ENCODE measurements around the gene OR2T11. TPM values are rescaled to one million over a fixed set of nuclear protein-coding genes. Genes with fewer than 3 reads are reported as not detected.
A peak's percentile ranks its signal among the peaks of the same experiment; 100 is the strongest.

The OR2T11 gene
- total RNA-seq, 1 donor from 2014 or later, result not detected

DNA sequence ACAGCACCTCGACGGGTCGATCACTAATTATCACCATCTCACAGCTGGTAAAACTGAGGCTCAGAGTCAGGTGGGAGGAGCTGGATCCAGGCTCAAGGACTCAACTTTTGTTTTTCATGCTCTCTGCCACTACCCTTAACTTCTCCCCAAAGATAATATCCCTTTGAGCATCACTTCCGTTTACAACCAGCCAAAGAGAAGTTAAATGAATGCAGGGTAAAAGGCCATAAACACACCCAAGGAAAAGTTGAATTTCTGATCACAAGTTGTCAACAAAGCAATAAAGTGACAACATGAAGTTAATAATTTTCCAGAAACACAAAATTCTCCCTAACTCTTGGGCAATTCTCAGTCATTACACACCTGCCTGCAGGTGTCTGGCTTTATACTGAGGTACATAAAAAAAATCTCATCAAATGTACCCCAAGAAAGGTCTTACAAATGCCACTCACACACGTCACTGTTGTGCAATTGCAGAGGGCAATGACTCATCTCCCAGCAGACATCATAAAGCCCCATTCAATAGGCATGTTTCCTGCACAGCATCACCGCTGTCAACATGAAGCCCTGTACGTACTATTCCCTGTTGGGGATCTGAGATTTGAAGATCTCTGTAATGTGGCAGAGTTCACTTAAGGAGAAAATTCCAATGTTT, 3.4 kb downstream of the OR2T11 start:
- H3K4me1 Mint-ChIP-seq, result no peaks in the 10 kb centered on the region
- no peaks in the 10 kb centered on the region for H3K36me3 Mint-ChIP-seq (ENCODE audit: low read depth)
- no peak overlapping the region for H3K4me3 Mint-ChIP-seq
- H3K27ac Mint-ChIP-seq, result no peak overlapping the region
- no peaks in the 10 kb centered on the region for H3K9me3 Mint-ChIP-seq
- intact Hi-C loops (cut with micrococcal nuclease), result no loop called here
- no peaks in the 10 kb centered on the region for H3K27me3 Mint-ChIP-seq
- DNase-seq, result no peak

DNA sequence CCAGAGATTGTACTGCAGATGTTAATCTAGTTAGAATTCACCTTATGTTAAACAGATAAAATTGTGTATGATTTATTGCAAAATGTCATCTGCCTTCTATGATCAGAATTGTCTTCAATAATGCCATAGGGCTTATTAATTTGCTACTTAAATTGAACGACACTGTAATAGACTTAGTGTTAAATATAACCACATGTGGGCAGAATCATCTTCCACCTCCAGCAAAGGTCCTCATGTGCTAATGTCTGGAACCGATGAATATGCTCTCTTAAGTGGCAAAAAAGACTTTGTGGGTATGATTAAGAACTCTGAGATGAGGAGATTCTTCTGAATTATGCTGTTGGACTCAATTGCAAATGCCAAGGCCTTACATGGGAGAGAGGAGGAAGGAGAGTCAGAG, 4.3 kb downstream of the OR2T11 start:
- H3K27me3 Mint-ChIP-seq, result no peaks in the 10 kb centered on the region
- intact Hi-C loops (cut with micrococcal nuclease), result no loop called here
- DNase-seq, result no peak
- no peaks in the 10 kb centered on the region for H3K4me1 Mint-ChIP-seq
- H3K27ac Mint-ChIP-seq, result no peak overlapping the region
- no peaks in the 10 kb centered on the region for H3K36me3 Mint-ChIP-seq (ENCODE audit: low read depth)
- H3K4me3 Mint-ChIP-seq, result no peak overlapping the region
- H3K9me3 Mint-ChIP-seq, result no peaks in the 10 kb centered on the region

DNA sequence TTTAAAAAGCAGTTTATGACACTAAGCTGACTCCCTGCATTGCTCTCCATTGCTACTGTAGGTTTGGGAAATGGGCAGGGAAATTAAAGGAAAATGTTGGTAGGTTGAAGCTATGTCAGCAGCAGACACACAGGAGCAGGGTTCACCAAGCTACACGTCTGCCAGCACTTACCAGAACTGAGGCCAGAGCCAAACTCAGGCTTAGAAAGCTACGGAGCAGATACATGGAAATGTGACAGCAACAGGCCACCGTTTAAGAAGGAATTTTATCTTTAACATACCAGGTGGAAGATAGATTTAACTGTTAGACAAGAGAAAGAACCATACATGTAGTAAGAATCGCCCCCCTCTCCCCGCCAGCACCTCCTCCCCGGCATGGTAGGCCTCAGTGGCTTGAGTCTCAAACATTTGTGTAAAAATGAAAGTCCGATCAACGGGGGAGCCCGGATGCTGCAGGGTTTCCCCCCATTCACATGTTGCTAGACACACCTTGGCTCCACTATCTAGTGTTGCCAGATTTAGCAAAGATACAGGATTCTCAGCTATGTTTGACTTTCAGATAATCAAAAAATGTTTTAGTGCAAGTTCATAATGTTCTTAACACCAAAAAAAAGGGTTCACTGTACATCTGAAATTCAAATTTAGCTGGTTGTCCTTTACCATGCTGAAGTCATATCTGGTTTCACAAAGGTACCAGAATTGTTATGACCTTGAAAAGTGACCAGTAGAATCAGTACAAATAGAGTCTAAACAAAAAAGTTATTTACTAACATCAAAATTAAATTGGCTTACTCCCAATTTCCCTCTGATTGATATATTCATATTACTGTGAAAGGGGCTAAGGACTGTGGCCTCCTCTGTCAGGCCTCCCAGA, 6.7 kb downstream of the OR2T11 start:
- Mint-ChIP-seq H3K4me1 (no peaks in the 10 kb centered on the region), H3K36me3 (ENCODE audit: low read depth) (no peaks in the 10 kb centered on the region), H3K9me3 (no peaks in the 10 kb centered on the region), H3K27me3 (no peaks in the 10 kb centered on the region), H3K4me3 (no peak overlapping the region), H3K27ac (no peak overlapping the region)
- DNase-seq, result no peak
- intact Hi-C loops (cut with micrococcal nuclease), result no loop called here

DNA sequence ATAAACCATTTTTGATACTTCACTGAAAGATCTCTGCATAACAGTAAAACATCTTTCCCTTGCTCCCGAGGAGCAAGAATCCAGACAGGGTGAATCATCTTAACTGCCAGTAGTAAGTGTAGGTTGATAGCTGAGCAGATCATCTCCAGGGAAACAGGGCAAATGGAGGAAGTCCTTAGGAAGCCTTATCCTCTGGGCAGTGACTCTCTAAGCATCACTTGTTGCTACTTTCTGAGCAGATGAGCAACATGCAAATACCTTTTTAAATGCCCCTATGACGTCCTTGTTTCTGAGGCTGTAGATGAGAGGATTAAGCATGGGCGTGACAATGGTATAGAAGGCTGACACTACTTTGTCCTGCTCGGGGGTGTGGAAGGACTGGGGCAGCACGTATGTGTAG, 8.9 kb downstream of the OR2T11 start:
- Mint-ChIP-seq H3K27me3 (no peaks in the 10 kb centered on the region), H3K36me3 (ENCODE audit: low read depth) (no peaks in the 10 kb centered on the region), H3K4me1 (no peaks in the 10 kb centered on the region), H3K4me3 (no peak overlapping the region), H3K9me3 (no peaks in the 10 kb centered on the region), H3K27ac (no peak overlapping the region)
- no peak for DNase-seq
- intact Hi-C loops (cut with micrococcal nuclease), result no loop called here

DNA sequence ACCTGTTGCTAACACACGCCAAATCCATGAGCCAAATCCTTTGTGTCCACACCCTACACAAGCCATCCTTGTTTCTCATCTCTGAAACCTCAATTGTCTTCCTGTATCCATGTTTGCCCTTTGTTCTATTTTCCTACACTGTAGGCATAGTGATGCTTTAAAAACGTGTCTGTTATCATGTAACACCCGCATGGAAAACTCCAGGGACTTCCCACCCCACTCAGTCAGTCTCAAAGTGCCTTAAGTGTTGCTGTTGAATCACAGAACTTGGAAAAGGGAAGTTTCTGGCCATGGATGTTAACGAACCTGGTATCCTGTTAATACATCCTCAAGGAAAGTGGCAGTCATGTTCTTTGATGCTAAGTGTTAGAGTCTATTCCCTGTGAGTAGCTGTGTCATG, 9.7 kb downstream of the OR2T11 start:
- Mint-ChIP-seq H3K36me3 (ENCODE audit: low read depth) (no peaks in the 10 kb centered on the region), H3K4me3 (no peak overlapping the region), H3K4me1 (no peaks in the 10 kb centered on the region), H3K9me3 (no peaks in the 10 kb centered on the region), H3K27me3 (no peaks in the 10 kb centered on the region), H3K27ac (no peak overlapping the region)
- no peak for DNase-seq
- intact Hi-C loops (cut with micrococcal nuclease), result no loop called here

DNA sequence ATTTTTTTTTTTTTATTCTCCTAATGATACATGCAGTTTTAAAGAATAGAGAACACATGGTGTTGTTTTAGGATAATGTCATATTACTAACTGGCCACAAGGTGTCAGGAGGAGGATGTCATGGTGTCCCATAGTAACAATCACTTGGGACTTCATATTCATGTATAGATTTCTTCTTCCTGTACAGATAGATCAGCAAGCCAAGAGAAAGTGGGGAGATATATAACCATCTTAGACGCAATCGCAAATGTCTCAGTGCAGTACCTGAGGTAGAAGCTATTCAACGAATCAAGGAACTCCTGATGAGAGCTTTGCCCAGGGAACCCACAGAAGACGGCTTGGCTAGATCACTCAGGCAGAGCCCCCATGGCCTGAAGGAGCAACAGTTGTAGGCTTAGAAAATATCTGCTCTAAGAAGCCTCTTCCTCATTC, 12.3 kb downstream of the OR2T11 start:
- no peak for DNase-seq
- Mint-ChIP-seq H3K9me3 (no peaks in the 10 kb centered on the region), H3K27ac (no peak overlapping the region), H3K4me3 (no peak overlapping the region), H3K4me1 (peaks cover 11% of the 10 kb centered on the region), H3K36me3 (ENCODE audit: low read depth) (no peaks in the 10 kb centered on the region), H3K27me3 (no peaks in the 10 kb centered on the region)
- intact Hi-C loops (cut with micrococcal nuclease), result loop anchor here (2.0 kb wide), 1 partner anchor 184 kb away; no protein-coding TSS in a partner anchor

DNA sequence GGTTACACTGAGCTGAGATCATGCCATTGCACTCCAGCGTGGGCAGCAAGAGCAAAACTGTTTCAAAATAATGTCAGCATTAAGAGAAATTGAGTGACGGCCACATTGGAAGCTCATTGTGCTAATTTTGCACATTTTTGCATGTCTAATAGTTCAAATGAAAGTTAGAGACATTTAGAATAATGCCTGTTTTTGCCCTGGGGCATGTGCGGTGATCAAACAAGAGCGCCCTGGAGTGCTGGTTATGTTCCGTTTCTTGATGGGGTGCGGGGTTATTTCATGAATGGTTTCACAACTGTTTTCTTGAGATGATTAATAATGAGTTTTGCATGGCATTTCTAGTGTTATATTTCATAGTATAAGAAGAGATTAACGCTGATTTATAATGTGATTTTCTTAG, 13.1 kb downstream of the OR2T11 start:
- no peak overlapping the region for H3K4me3 Mint-ChIP-seq
- DNase-seq, result no peak
- H3K27ac Mint-ChIP-seq, result no peak overlapping the region
- no peaks in the 10 kb centered on the region for H3K9me3 Mint-ChIP-seq
- H3K36me3 Mint-ChIP-seq (ENCODE audit: low read depth), result no peaks in the 10 kb centered on the region
- intact Hi-C loops (cut with micrococcal nuclease), result loop anchor here (2.0 kb wide), 1 partner anchor 185 kb away; no protein-coding TSS in a partner anchor
- peaks cover 11% of the 10 kb centered on the region for H3K4me1 Mint-ChIP-seq
- H3K27me3 Mint-ChIP-seq, result no peaks in the 10 kb centered on the region

DNA sequence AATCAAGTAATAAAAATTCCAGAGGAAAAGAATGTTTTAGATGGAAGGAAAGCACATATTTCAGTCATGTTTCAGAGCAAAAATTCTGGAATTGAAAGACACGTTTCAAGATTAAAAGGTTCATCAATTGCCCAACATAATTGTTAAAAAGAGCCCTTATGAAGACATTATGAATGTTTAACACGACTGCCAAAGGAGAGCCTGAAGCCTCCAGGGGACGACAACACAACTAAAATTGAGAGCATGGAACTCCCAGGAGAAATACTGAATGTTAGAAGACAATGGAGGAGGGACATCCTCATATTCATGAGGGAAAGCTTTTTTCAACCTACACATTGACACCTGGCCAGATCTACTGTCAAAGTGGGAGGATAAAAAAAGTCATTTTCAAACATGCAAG, 16.0 kb downstream of the OR2T11 start:
- H3K4me1 Mint-ChIP-seq, result peaks cover 17% of the 10 kb centered on the region
- no peak overlapping the region for H3K27ac Mint-ChIP-seq
- no peaks in the 10 kb centered on the region for H3K27me3 Mint-ChIP-seq
- H3K9me3 Mint-ChIP-seq, result no peaks in the 10 kb centered on the region
- peak; percentile 76 for DNase-seq
- intact Hi-C loops (cut with micrococcal nuclease), result no loop called here
- no peaks in the 10 kb centered on the region for H3K36me3 Mint-ChIP-seq (ENCODE audit: low read depth)
- H3K4me3 Mint-ChIP-seq, result no peak overlapping the region

DNA sequence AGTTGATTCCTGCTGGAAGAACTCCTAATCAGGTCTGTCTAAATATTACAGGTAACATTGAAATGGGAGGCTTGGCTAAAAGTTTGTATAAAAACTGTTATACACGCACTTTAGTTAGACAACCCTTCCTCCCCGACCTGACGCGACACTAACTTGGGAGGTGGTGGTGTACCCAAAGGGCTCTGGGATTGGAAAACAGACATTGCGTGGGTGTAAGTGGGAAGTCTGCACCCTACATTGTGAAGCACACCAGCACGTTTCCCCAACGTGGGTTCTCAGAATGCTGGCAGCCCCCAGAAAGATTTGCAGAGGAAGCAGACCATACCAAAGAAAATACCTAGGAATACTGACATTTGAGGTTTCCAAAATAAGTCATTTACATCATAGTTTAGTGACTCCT, 16.8 kb downstream of the OR2T11 start:
- no peaks in the 10 kb centered on the region for H3K27me3 Mint-ChIP-seq
- H3K4me3 Mint-ChIP-seq, result no peak overlapping the region
- no peak for DNase-seq
- H3K36me3 Mint-ChIP-seq (ENCODE audit: low read depth), result no peaks in the 10 kb centered on the region
- peaks cover 23% of the 10 kb centered on the region for H3K4me1 Mint-ChIP-seq
- intact Hi-C loops (cut with micrococcal nuclease), result no loop called here
- no peaks in the 10 kb centered on the region for H3K9me3 Mint-ChIP-seq
- H3K27ac Mint-ChIP-seq, result no peak overlapping the region

DNA sequence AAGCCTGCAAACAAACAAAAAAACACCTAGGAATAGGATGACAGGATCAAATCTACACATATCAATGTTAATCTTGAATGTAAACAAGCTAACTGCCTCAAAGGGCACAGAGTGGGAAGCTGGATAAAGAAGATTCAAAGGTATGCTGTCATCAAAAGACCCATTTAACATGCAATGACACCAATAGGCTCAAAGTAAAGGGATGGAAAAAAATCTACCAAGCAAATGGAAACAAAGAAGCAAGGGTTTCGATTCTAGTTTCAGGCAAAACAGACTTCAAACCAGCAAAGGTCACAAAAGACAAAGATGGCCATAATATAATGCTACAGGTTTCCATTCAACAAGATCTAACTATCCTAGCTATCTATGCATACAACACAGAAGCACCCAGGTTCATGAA, 21.1 kb downstream of the OR2T11 start:
- H3K36me3 Mint-ChIP-seq (ENCODE audit: low read depth), result no peaks in the 10 kb centered on the region
- intact Hi-C loops (cut with micrococcal nuclease), result loop anchor here (2.0 kb wide), 1 partner anchor 209 kb away; no protein-coding TSS in a partner anchor
- no peaks in the 10 kb centered on the region for H3K9me3 Mint-ChIP-seq

DNA sequence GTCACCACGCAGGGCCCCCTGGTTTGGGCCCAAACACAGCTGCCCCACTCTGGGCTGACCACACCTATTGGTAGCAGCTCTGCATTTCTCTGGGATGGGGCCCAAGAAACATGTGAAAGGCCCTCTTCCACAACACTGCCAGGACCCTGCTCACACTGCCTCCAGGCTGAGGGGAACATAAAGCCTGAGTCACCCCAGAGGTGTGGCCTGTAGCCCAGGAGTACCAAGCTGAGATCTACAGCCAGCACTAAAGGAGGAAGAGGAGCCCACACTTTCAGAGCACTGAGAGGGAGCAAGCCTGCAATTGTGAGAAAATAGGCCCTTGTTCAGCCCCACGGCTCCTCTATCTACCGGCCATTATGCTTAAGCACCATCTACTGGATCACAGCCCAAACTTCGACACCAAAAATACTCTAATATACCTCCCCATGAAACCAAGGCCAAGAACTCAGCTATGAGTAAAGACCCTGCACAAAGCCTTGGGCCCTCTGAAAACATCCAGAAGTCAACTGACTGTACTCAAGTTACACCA, 22.9 kb downstream of the OR2T11 start:
- H3K27ac Mint-ChIP-seq, result peak overlapping the region; percentile 13

More for the DNA sequence above, 21.1 kb downstream of the OR2T11 start:
- H3K4me3 Mint-ChIP-seq, result no peak overlapping the region
- peak overlapping the region; percentile 87 for H3K27ac Mint-ChIP-seq
- no peaks in the 10 kb centered on the region for H3K27me3 Mint-ChIP-seq
- DNase-seq, result no peak
- peaks cover 24% of the 10 kb centered on the region for H3K4me1 Mint-ChIP-seq

DNA sequence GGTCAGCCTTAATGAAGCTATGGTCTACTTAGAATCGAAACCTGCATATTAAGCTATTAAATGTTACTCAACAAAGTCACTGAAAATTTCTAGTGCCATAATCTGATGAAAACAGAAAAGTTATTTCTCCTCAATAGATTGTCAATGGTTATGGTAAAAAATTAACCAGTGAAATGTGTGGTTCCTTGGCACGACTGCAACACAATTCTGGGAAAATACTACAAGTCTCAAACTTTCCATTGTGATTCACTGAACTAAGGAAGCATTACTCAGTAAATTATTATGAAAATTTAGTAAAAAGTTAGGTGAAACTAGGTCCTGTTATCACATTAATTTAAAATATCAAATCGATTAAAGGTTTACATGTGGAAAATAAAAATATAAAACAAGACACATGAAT, 24.6 kb downstream of the OR2T11 start:
- Mint-ChIP-seq H3K9me3 (no peaks in the 10 kb centered on the region), H3K4me3 (no peak overlapping the region), H3K27ac (peak overlapping the region; percentile 20), H3K36me3 (ENCODE audit: low read depth) (no peaks in the 10 kb centered on the region), H3K27me3 (no peaks in the 10 kb centered on the region), H3K4me1 (peaks cover 17% of the 10 kb centered on the region)
- no peak for DNase-seq
- intact Hi-C loops (cut with micrococcal nuclease), result no loop called here

More for the DNA sequence above, 22.9 kb downstream of the OR2T11 start:
- no peaks in the 10 kb centered on the region for H3K9me3 Mint-ChIP-seq
- no peak overlapping the region for H3K4me3 Mint-ChIP-seq
- no peaks in the 10 kb centered on the region for H3K36me3 Mint-ChIP-seq (ENCODE audit: low read depth)
- no peak for DNase-seq
- intact Hi-C loops (cut with micrococcal nuclease), result loop anchor here (2.0 kb wide), 1 partner anchor 207 kb away; no protein-coding TSS in a partner anchor
- H3K4me1 Mint-ChIP-seq, result peaks cover 18% of the 10 kb centered on the region
- H3K27me3 Mint-ChIP-seq, result no peaks in the 10 kb centered on the region

DNA sequence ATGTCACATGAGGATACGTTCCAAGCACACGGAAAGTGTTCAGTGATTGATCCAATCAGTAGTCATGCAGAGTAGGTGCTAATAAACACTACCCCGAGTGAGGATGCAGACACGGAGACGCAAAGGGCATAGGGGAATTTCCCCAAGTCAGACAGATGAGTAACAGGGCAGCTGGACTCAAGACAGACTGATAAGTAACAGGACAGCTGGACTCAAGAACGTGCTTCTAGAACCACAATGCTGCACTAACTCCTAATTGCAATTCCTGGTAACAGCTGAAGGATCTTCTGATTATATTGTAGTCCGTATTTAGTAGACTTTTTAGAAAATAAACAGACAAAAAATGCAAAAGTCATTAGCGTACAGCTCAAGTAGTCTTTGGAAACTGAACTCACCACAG, 35.5 kb downstream of the OR2T11 start:
- Mint-ChIP-seq H3K9me3 (peaks cover 6% of the 10 kb centered on the region), H3K4me3 (no peak overlapping the region), H3K27ac (no peak overlapping the region), H3K4me1 (peaks cover 4% of the 10 kb centered on the region), H3K27me3 (no peaks in the 10 kb centered on the region), H3K36me3 (ENCODE audit: low read depth) (no peaks in the 10 kb centered on the region)
- no peak for DNase-seq
- intact Hi-C loops (cut with micrococcal nuclease), result no loop called here

DNA sequence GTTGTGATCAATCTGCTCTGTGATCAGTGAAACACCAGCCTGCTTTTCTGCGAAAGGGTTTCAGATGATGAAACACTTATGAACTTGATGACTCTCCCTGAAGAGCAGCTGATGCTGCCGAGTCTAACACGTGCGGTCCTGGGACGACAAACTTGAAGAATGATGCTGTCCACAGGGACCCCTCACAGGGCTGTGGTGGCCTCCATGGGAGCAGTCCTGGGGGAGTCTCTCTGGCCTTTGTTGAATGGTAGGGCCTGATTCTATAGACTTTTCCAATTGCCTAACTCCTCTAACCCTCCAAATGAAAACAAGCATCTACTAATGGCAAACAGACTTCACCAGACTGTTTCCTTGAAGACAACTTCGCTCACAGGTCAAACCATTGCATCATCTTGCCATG, 37.3 kb downstream of the OR2T11 start, which contains the start of gene OR2T10:
OR2T10 (minus strand) TSS at position 112 of the 400 bp plus-strand sequence. CDS start 3,932 bp downstream, outside the sequence.
- Mint-ChIP-seq H3K27ac (peak within 1 kb of the TSS; percentile 32), H3K4me1 (peaks cover 4% of the 10 kb centered on the region), H3K27me3 (no peaks in the 10 kb centered on the region), H3K36me3 (ENCODE audit: low read depth) (no peaks in the 10 kb centered on the region), H3K9me3 (peaks cover 6% of the 10 kb centered on the region), H3K4me3 (no peak within 1 kb of the TSS)
- intact Hi-C loops (cut with micrococcal nuclease), result no loop called here
- DNase-seq, result no peak
